ENCODE measurements around the gene MGAT5.

Gene MGAT5

GRCh38 chr2:134501476-134502091 is 247.7 kb downstream of the MGAT5 start:
- H3K4me1 ChIP-seq = no peaks in the 10 kb centered on the region
- in situ Hi-C loops (cut with MboI; ENCODE audit: low sequenced_read_pairs) = no loop called here
- DNase-seq (ENCODE audit: low spot score in 2 of 2) = no peak
- no peaks in the 10 kb centered on the region for H3K36me3 ChIP-seq (replicated peaks)
- H3K9me3 ChIP-seq = no peaks in the 10 kb centered on the region
- H3K4me3 ChIP-seq = no peak overlapping the region
- no peaks in the 10 kb centered on the region for H3K27me3 ChIP-seq (ENCODE audit: low read depth)

GRCh38 chr2:134502104-134502503 is 248.2 kb downstream of the MGAT5 start:
- DNase-seq (ENCODE audit: low spot score in 2 of 2) = no peak
- in situ Hi-C loops (cut with MboI; ENCODE audit: low sequenced_read_pairs) = no loop called here
- no peaks in the 10 kb centered on the region for H3K36me3 ChIP-seq (replicated peaks)

More at GRCh38 chr2:134502104-134502503, 248.2 kb downstream of the MGAT5 start:
- Histone ChIP-seq H3K27me3 (ENCODE audit: low read depth) (no peaks in the 10 kb centered on the region), H3K4me1 (no peaks in the 10 kb centered on the region), H3K4me3 (no peak overlapping the region), H3K9me3 (no peaks in the 10 kb centered on the region)

All from HAP-1 (cell line).